Fibroblast of peridontal ligament (primary cell): ENCODE data around the gene NNT.
"Not testable (repeated sequence)": the region's sequence is repeated elsewhere in the genome, so short reads cannot be mapped to it uniquely, and the experiment has no call there.

Experiments
- DNase-seq: peaks from one replicate; pipeline ENCODE4 v3.0.0-alpha.2; 2010; ENCODE audit errors: extremely low read depth

The NNT gene

DNA sequence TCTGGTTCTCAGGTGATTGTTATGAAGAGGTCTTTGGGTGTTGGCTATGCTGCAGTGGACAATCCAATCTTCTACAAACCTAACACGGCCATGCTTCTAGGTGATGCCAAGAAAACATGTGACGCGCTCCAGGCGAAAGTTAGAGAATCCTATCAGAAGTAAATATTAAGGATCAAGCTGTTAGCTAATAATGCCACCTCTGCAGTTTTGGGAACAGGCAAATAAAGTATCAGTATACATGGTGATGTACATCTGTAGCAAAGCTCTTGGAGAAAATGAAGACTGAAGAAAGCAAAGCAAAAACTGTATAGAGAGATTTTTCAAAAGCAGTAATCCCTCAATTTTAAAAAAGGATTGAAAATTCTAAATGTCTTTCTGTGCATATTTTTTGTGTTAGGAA, 101.3 kb downstream of the NNT start:
- DNase-seq: no peak

DNA sequence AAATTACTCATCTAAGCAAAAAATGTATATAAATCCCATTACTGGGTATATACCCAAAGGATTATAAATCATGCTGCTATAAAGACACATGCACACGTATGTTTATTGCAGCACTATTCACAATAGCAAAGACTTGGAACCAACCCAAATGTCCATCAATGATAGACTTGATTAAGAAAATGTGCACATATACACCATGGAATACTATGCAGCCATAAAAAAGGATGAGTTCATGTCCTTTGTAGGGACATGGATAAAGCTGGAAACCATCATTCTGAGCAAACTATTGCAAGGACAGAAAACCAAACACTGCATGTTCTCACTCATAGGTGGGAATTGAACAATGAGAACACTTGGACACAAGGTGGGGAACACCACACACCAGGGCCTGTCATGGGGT, 103.6 kb downstream of the NNT start:
- not testable (repeated sequence) for DNase-seq

DNA sequence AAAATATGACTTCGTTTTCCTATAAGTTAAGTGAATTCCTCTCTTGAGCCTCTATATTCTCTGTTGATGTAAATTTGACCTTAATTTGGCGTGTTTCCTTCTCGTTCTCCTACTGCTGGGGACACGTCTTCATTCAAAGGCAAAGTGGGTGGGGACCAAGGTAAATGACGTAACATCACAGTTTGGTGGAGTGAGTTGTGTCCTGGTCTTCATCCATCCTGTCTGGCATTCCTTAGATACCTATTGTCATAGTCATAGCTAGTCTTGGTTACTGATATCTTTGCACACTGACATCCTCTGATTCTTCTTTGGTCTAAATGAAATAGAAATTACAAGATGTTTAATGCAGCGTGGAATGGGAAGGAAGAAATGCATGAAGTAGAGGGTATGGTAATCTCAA, 108.5 kb downstream of the NNT start:
- DNase-seq: peak; percentile 5

DNA sequence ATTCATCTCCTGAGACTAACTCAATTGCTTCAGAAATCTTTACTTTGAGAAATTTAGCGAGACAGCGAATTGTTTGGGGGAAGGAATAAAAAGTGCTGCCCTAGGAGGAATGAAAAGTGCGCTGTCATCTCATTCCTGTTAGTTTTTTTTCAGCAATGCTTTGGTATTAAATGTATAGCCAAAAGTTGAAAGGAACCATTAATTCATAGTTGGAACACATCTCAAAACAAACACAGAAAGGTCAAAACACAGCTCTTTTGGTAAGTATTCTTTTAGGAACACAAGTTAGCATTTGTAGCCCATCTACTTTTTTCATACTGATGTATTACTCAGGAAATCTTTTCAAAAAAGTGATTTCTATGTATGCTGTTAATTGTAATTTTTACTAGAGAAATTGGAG, 109.1 kb downstream of the NNT start:
- no peak for DNase-seq

DNA sequence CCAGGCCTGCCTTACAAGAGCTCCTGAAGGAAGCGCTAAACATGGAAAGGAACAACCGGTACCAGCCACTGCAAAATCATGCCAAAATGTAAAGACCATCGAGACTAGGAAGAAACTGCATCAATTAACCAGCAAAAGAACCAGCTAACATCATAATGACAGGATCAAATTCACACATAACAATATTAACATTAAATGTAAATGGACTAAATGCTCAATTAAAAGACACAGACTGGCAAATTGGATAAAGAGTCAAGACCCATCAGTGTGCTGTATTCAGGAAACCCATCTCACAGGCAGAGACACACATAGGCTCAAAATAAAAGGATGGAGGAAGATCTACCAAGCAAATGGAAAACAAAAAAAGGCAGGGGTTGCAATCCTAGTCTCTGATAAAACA, 116.8 kb downstream of the NNT start:
- DNase-seq: not testable (repeated sequence)

DNA sequence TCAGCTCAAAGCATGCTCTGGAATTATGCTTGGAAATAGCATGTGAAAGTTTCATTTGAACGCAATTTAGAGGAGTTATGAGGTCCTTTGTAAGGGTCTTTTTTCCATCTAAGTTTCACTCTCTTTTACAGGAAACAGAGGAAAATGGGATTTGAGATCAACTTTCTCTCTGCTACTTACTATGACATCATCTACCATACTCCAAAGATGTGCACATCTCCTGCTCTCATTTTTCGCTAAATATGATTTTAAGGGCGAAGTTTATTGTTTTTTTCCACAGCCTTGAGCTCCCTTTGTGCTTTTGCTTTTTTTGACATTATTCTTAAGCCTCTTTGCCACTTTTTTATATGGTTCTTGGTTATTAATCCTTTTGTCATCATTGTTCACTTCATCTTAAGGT, 125.6 kb downstream of the NNT start:
- DNase-seq: no peak

DNA sequence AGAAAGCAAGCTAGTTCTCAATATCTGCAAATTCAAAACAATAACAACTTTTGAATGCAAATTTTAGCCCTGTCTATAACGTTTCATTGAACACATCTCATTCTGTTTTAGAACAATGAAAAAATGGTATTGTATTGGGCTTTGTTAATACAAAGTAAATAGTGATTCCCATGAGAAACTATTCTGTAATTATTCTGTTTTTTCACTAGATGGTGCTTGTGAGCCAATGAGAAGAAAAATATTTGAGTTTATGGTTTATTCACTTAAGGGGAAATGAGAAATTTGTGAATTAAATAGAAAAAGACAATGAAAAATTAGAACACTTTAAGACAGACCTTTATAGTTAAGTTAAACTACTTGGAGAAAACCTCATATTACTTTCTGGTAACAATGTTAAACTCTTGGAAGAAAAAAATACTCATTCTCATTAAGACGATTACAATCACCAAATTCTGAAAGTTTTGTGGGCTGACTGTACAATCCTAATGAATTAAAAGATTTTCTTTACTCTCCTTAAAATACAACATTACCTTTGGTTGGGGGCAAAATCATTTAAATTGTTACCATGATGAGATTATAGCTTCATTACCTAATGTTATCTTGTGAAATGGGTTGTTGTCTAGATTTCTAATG, 127.0 kb downstream of the NNT start:
- peak; percentile 58 for DNase-seq

DNA sequence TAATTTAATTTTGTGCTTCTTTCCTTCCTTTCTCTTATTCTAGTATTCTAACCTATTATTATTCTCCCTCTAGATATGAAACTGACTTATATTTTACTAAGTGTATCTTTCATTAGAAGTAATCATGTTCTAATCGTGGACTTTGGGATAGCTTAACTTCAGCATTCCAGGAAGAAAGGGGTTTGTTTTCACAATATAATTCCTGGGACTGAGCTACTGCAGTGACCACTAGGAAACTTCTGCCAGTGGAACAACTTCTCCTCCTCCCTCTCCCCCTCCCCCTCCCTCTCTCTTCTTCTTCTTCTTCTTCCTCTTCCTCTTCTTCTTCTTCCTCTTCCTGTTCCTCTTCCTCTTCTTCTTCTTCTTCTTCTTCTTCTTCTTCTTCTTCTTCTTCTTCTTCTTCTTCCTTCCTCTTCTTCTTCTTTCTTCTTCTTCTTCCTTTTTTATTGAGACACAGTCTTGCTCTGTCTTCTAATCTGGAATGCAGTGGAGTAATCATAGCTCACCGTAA, 127.9 kb downstream of the NNT start:
- no peak for DNase-seq

DNA sequence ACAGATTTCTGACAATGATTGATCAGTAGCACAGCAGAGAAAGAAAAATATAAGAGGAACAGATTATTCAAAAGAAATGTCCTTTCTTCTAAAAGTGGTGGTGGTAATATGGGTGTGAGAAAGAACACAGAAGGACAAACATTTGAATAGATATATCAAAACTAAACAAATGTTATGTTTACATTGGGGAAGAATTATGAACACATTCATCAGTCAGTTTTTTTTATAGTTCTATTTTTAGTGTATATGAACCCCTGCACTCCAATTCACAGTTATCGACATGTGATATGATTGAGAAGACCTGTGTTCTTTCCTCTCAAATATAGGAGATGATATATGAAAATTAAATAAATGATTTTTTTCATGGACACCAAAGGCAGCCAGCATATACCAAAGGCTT, 128.6 kb downstream of the NNT start:
- no peak for DNase-seq

DNA sequence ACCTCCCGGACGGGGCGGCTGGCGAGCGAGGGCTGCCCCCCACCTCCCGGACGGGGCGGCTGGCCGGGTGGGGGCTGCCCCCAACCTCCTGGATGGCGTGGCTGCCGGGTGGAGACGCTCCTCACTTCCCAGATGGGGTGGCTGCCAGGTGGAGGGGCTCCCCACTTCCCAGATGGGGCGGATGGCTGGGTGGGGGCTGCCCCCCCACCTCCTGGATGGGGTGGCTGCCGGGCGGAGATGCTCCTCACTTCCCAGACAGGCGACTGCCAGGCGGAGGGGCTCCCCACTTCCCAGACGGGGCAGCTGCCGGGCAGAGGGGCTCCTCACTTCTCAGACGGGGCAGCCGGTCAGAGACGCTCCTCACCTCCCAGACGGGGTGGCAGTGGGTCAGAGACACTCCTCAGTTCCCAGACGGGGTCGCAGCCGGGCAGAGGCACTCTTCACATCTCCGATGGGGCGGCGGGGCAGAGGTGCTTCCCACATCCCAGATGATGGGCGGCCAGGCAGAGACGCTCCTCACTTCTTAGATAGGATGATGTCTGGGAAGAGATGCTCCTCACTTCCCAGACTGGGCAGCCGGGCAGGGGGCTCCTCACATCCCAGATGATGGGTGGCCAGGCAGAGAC, 143.1 kb downstream of the NNT start:
- not testable (repeated sequence) for DNase-seq

DNA sequence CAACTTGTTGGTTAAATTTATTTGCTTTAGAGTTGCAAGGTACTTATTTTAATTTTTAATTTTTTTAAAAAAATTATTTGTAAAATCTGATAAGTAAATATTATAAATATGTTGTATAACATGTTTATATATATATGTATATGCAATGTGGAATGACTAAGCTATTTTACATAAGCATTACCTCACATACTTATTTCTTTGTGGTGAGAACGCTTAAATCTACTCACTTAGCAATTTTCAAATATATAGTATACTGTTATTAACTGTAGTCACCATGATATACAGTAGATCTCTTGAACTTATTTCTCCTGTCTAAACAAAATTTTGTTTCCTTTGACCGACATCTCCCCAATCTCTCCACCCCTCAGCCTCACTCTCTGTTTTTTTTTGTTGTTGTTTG, 147.8 kb downstream of the NNT start:
- no peak for DNase-seq

DNA sequence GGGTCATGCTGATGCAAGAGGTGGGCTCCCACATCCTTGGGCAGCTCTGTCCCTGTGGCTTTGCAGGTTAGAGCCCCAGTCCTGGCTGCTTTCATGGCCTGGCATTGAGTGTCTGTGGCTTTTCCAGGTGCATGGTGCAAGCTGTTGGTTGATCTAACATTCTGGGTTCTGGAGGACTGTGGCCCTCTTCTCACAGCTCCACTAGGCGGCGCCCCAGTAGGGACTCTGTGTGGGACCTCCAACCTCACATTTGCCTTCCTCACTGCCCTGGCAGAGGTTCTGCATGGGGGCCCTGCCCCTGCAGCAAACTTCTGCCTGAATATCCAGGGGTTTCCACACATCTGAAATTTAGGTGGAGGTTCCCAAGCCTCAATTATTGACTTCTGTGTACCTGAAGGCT, 150.1 kb downstream of the NNT start:
- DNase-seq: no peak
